K562 (cell line): ENCODE data around the gene TXNRD2. TPM values are rescaled to one million over a fixed set of nuclear protein-coding genes. Genes with fewer than 3 reads are reported as not detected.

ENCODE experiments used
- ATF3 ChIP-seq, 2 experiments: fragments of 450-650 bp in 1 of 2; sonication (generic) in 1 of 2; formaldehyde crosslinking in 1 of 2; IDR thresholded peaks in 1 of 2; conservative IDR thresholded peaks in 1 of 2; 2 replicates each; pipeline versions ENCODE4 v1.6.1 to v1.8.1; 2016 to 2023; ENCODE audit warnings: mild to moderate bottlenecking in 2 of 2, moderate library complexity in 2 of 2, inconsistent platforms in 1 of 2, missing genetic modification reagents in 1 of 2
- CEBPZ ChIP-seq: fragments of 150-350 bp; IDR thresholded peaks from 2 replicates; pipeline ENCODE4 v1.6.1; 2014; ENCODE audit warnings: low read depth, mild to moderate bottlenecking, low read length, borderline replicate concordance
- DACH1 ChIP-seq: fragments of 450-650 bp; IDR thresholded peaks from 2 replicates; pipeline ENCODE4 v1.6.1; 2018; ENCODE audit not compliant: partially characterized antibody
- ETS1 ChIP-seq: conservative IDR thresholded peaks from 2 replicates; pipeline ENCODE4 v1.6.1; 2011; ENCODE audit warnings: low read depth, mild to moderate bottlenecking, low read length; ENCODE audit not compliant: control insufficient read depth
- GABPA ChIP-seq: fragments of 200-800 bp; sonication (Bioruptor generic); conservative IDR thresholded peaks from 2 replicates; pipeline ENCODE4 v1.6.1; 2016; ENCODE audit warnings: low read depth, missing genetic modification characterization, missing compliant biosample characterization
- GMEB1 ChIP-seq: fragments of 250-450 bp; sonication (Bioruptor Pico); IDR thresholded peaks from 2 replicates; pipeline ENCODE4 v1.4.0; 2020; ENCODE audit warnings: mild to moderate bottlenecking
- NCOA1 ChIP-seq: fragments of 450-650 bp; IDR thresholded peaks from 2 replicates; pipeline ENCODE4 v1.6.1; 2016; ENCODE audit warnings: low read depth
- PPARD ChIP-seq: fragments of 250-450 bp; sonication (Bioruptor Pico); IDR thresholded peaks from 2 replicates; pipeline ENCODE4 v1.8.0; 2022; ENCODE audit warnings: inconsistent platforms, mild to moderate bottlenecking, moderate library complexity
- PTBP1 ChIP-seq: fragments of 200-400 bp; formaldehyde crosslinking; IDR thresholded peaks from 2 replicates; pipeline ENCODE4 v1.6.1; 2017; ENCODE audit warnings: low read depth, low read length
- RB1 ChIP-seq: fragments of 450-650 bp; IDR thresholded peaks from 2 replicates; pipeline ENCODE4 v1.6.1; 2017; ENCODE audit warnings: low read depth, mild to moderate bottlenecking
- SETDB1 ChIP-seq: IDR thresholded peaks from one replicate; pipeline ENCODE4 v1.6.1; 2012; ENCODE audit warnings: low read length, control low read depth, inconsistent platforms
- SLC30A9 ChIP-seq: fragments of 250-450 bp; sonication (Bioruptor Pico); IDR thresholded peaks from 2 replicates; pipeline ENCODE4 v1.8.0; 2022; ENCODE audit warnings: mild to moderate bottlenecking, moderate library complexity
- TAF1 ChIP-seq: IDR thresholded peaks from 2 replicates; pipeline ENCODE4 v1.6.1; 2011; ENCODE audit warnings: mild to moderate bottlenecking, low read length, moderate library complexity; ENCODE audit not compliant: insufficient read depth, control insufficient read depth, severe bottlenecking; ENCODE audit errors: extremely low read depth
- ZNF140 ChIP-seq: fragments of 250-450 bp; sonication (Bioruptor Pico); IDR thresholded peaks from 2 replicates; pipeline ENCODE4 v1.8.0; 2021; ENCODE audit warnings: moderate library complexity, mild to moderate bottlenecking, inconsistent platforms
- ZNF174 ChIP-seq: fragments of 250-450 bp; sonication (Bioruptor Pico); IDR thresholded peaks from 2 replicates; pipeline ENCODE4 v1.4.0; 2020; ENCODE audit warnings: mild to moderate bottlenecking
- ZNF277 ChIP-seq: fragments of 250-450 bp; sonication (Bioruptor Pico); IDR thresholded peaks from 2 replicates; pipeline ENCODE4 v1.8.0; 2022; ENCODE audit warnings: inconsistent platforms, mild to moderate bottlenecking, moderate library complexity, borderline replicate concordance
- ZNF384 ChIP-seq: IDR thresholded peaks from 2 replicates; pipeline ENCODE4 v1.6.1; 2012; ENCODE audit warnings: low read depth, low read length, improper control_type of control experiment
- polyA plus RNA-seq, 8 experiments: library from polyadenylated mRNA; depleted of rRNA in 4 of 8; stranded (reverse) in 5 of 8; unstranded in 3 of 8; fragments of >200 nt; fragmentation: Nextera tagmentation in 2 of 8; fragmentation: Illumina TruSeq in 1 of 8; extraction: Ambion mirVana in 2 of 8; extraction: Trizol in 1 of 8; gene quantifications; 2 replicates each; pipeline versions ENCODE4 v1.2.1 to v1.2.3, GENCODE V29; 2011 to 2014; ENCODE audit warnings: inconsistent platforms in 1 of 8, missing spikeins in 1 of 8
- total RNA-seq, 7 experiments: library from RNA; depleted of rRNA in 6 of 7; stranded (reverse); fragments of >200 nt in 6 of 7; fragmentation: Illumina TruSeq in 2 of 7; extraction: Trizol in 2 of 7; gene quantifications; 2 replicates each; pipeline versions ENCODE4 v1.2.1 to v1.2.3, GENCODE V29; 2011 to 2021; ENCODE audit warnings: low replicate concordance in 1 of 7

The TXNRD2 gene
- total and polyA plus RNA-seq, 9 of the 15 experiments (the other 6 are each of a cell fraction or from before 2014, with no cell fraction given) = 3.3 to 80.2 (median 49.4) TPM

GRCh38 chr22:19971276-19972124 lies 29.9 kb upstream of the TXNRD2 start (continued):
- 0 out of 2 replicates have a peak, but pooled peaks have one; percentile 7 for TF ChIP-seq ETS1
- TF ChIP-seq GABPA (tag) = no peak
- no peak for TF ChIP-seq SLC30A9 (CRISPR knock-in tag)
- TF ChIP-seq GMEB1 = no peak
- TF ChIP-seq ZNF140 (CRISPR knock-in tag) = no peak
- 0 out of 2 replicates have a peak, but pooled peaks have one; percentile 7 for TF ChIP-seq PTBP1
- TF ChIP-seq SETDB1 = peak; percentile 58
- TF ChIP-seq ZNF384 = no peak
- TF ChIP-seq ZNF277 (CRISPR knock-in tag) = 0 out of 2 replicates have a peak, but pooled peaks have one; percentile 10
- TF ChIP-seq TAF1 = peak; percentile 11
- no peak for TF ChIP-seq NCOA1
- no peak for TF ChIP-seq ATF3 (IDR thresholded peaks at IDR 0.05)
- TF ChIP-seq ATF3 (CRISPR knock-in tag; conservative IDR thresholded peaks at IDR 0.05) = no peak
- no peak for TF ChIP-seq ZNF174 (CRISPR knock-in tag)
- 0 out of 2 replicates have a peak, but pooled peaks have one; percentile 46 for TF ChIP-seq RB1
- no peak for TF ChIP-seq DACH1
- TF ChIP-seq CEBPZ = no peak
- 0 out of 2 replicates have a peak, but pooled peaks have one; percentile 11 for TF ChIP-seq PPARD (CRISPR knock-in tag)
